ENCODE results near the gene DUSP14. TPM values are rescaled to one million over a fixed set of nuclear protein-coding genes. Genes with fewer than 3 reads are reported as not detected.

The DUSP14 gene
- total and polyA plus RNA-seq, 2 of the 8 experiments (the other 6 are each of a cell fraction or from before 2014, with no cell fraction given) = 22.1 to 37.9 TPM

DNA sequence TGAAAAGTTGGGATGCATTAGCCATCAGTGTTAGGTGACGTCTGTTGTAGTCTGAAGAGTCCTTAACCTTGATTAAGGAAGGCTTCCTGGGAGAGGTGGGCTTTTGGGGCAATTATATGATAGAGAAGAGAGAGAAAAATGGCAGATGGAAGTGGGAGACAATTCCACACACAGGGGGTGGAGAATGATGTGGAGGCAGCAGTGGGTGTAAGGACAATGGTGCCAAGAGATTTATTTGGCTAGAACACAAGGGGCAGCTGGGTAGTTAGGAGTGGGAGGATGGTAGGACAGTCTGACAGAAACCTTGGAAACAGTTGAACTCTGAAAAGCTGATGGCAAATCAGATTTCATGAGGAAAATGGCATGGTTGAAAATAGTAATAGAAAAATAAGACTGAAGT, 10.7 kb upstream of the DUSP14 start:
- Histone ChIP-seq H4K20me1 (replicated peaks in 1 of 2; ENCODE audit: control insufficient read depth in 1 of 2, insufficient read depth in 2 of 2, low read length in 2 of 2) (no peaks in the 10 kb centered on the region), H3K4me3 (ENCODE audit: extremely low read depth in 1 of 4, insufficient read depth in 2 of 4, low read depth in 3 of 4, low read length in 4 of 4) (no peak overlapping the region), H3K4me2 (ENCODE audit: insufficient read depth in 1 of 2, low read depth in 2 of 2, low read length in 2 of 2) (no peak overlapping the region), H3K4ac (replicated peaks; ENCODE audit: insufficient read length, low read depth, low read length) (no peak overlapping the region), H3K9me3 (ENCODE audit: insufficient read depth in 2 of 2, low read depth in 1 of 2, low read length in 1 of 2) (no peaks in the 10 kb centered on the region), H3K4me1 (replicated peaks in 1 of 4; ENCODE audit: control insufficient read depth in 3 of 4, insufficient read depth in 4 of 4, low read length in 3 of 4) (peaks cover 0 to 7% (median 3%) of the 10 kb centered on the region in 4 experiments; a peak in 4 of 7 replicates), H3K56ac (replicated peaks; ENCODE audit: insufficient read length, low read depth, low read length) (no peak overlapping the region), H4K8ac (ENCODE audit: extremely low read depth, insufficient read depth, low read length) (no peak overlapping the region), H2BK20ac (ENCODE audit: low read length) (no peak overlapping the region), H3K79me2 (ENCODE audit: control insufficient read depth in 1 of 2, insufficient read depth in 2 of 2, low read length in 2 of 2) (no peaks in the 10 kb centered on the region), H2AFZ (ENCODE audit: low read length) (no peak overlapping the region), H3K23ac (ENCODE audit: insufficient read length) (no peak overlapping the region), H3K79me1 (ENCODE audit: low read depth, low read length) (no peaks in the 10 kb centered on the region), H2BK12ac (ENCODE audit: low read depth, low read length) (no peak overlapping the region), H3K9ac (replicated peaks in 1 of 4; ENCODE audit: extremely low read depth in 1 of 4, low read depth in 3 of 4, low read length in 3 of 4) (no peak overlapping the region), H2BK5ac (ENCODE audit: low read depth, low read length) (no peak overlapping the region), H3K27ac (ENCODE audit: low read depth, low read length) (no peak overlapping the region), H3K27me3 (replicated peaks in 1 of 4; ENCODE audit: control insufficient read depth in 3 of 4, extremely low read depth in 1 of 4, insufficient read depth in 3 of 4, low read length in 3 of 4) (no peaks in the 10 kb centered on the region), H4K91ac (replicated peaks; ENCODE audit: insufficient read length, low read length) (no peak overlapping the region), H3K23me2 (ENCODE audit: low read depth, low read length) (no peaks in the 10 kb centered on the region), H3K36me3 (ENCODE audit: control insufficient read depth in 2 of 4, insufficient read depth in 4 of 4, low read length in 3 of 4) (peaks cover 2 to 31% (median 19%) of the 10 kb centered on the region in 4 experiments), H2BK120ac (replicated peaks; ENCODE audit: low read depth, low read length) (no peak overlapping the region), H2AK5ac (ENCODE audit: low read depth, low read length) (no peak overlapping the region), H2BK15ac (ENCODE audit: low read length) (no peak overlapping the region), H3K18ac (ENCODE audit: extremely low read depth, low read length) (no peak overlapping the region), H4K5ac (ENCODE audit: insufficient read length, low read depth, low read length) (no peak overlapping the region), H3K14ac (ENCODE audit: insufficient read length) (no peak overlapping the region)
- 92% methylated on average over 1 of the region's 1 CpG; no CpG with 5 or more reads in 1 of the 2 experiments for WGBS, 2 experiments (ENCODE audit: extremely low coverage in 1 of 2, insufficient coverage in 1 of 2, insufficient read length in 1 of 2, insufficient replicate concordance in 2 of 2, low coverage in 1 of 2, low lambda C conversion rate in 2 of 2, missing lambda C conversion rate in 1 of 2)
- no peak for FAIRE-seq
- ChIA-PET POLR2A (ENCODE audit: partially characterized antibody) (interaction anchor here (1.4 kb wide), 1 partner anchor 8 kb away, joined by 6 read pairs; no protein-coding TSS in a partner anchor), CTCF (ENCODE audit: partially characterized antibody) (interaction anchor here (1.8 kb wide), 1 partner anchor 38 kb away, joined by 5 read pairs; no protein-coding TSS in a partner anchor)
- no peak for DNase-seq (ENCODE audit: low read depth in 1 of 2, low spot score in 2 of 2)
- TF ChIP-seq GABPA (IDR thresholded peaks at IDR 0.05; ENCODE audit: borderline replicate concordance, insufficient read depth, low read length) = no peak
